H9 (cell line): Measurements from ENCODE around the gene UBLCP1. TPM values are rescaled to one million over a fixed set of nuclear protein-coding genes. Genes with fewer than 3 reads are reported as not detected.

Source experiments
- DNase-seq: peaks from one replicate; pipeline ENCODE4 v3.0.0-alpha.2; 2017
- H2AFZ ChIP-seq: one replicate; pipeline ENCODE4 v1.6.1; 2013; ENCODE audit warnings: mild to moderate bottlenecking, low read length, control low read depth, moderate library complexity
- H2AK5ac ChIP-seq: 2 replicates; pipeline ENCODE4 v1.6.1; 2013; ENCODE audit warnings: low read length, control low read depth, mixed read lengths; ENCODE audit not compliant: insufficient read length
- H2BK120ac ChIP-seq: one replicate; pipeline ENCODE4 v1.6.1; 2013; ENCODE audit warnings: low read depth, mild to moderate bottlenecking, low read length, control low read depth, inconsistent platforms; ENCODE audit not compliant: poor library complexity, severe bottlenecking
- H2BK12ac ChIP-seq: 2 replicates; pipeline ENCODE4 v1.6.1; 2013; ENCODE audit warnings: low read length, control low read depth, mixed read lengths, low read depth; ENCODE audit not compliant: insufficient read length
- H2BK15ac ChIP-seq: 2 replicates; pipeline ENCODE4 v1.6.1; 2013; ENCODE audit warnings: low read depth, low read length, control low read depth
- H2BK20ac ChIP-seq: one replicate; pipeline ENCODE4 v1.6.1; 2013; ENCODE audit warnings: low read depth, mild to moderate bottlenecking, low read length, control low read depth, inconsistent platforms; ENCODE audit not compliant: poor library complexity, severe bottlenecking
- H2BK5ac ChIP-seq: 2 replicates; pipeline ENCODE4 v1.6.1; 2013; ENCODE audit warnings: low read length, control low read depth, mixed read lengths; ENCODE audit not compliant: insufficient read length
- H3K14ac ChIP-seq: 2 replicates; pipeline ENCODE4 v1.6.1; 2013; ENCODE audit warnings: low read length, control low read depth; ENCODE audit not compliant: insufficient read depth
- H3K18ac ChIP-seq: 2 replicates; pipeline ENCODE4 v1.6.1; 2013; ENCODE audit warnings: low read depth, mild to moderate bottlenecking, mixed read lengths, low read length, control low read depth; ENCODE audit not compliant: insufficient read length
- H3K23ac ChIP-seq: 2 replicates; pipeline ENCODE4 v1.6.1; 2013; ENCODE audit warnings: low read length, control low read depth, mixed read lengths, low read depth; ENCODE audit not compliant: insufficient read length
- H3K23me2 ChIP-seq: 2 replicates; pipeline ENCODE4 v1.6.1; 2013; ENCODE audit warnings: low read depth, mild to moderate bottlenecking, mixed read lengths, low read length, control low read depth; ENCODE audit not compliant: insufficient read length, poor library complexity, severe bottlenecking
- H3K27ac ChIP-seq: 2 replicates; pipeline ENCODE4 v1.5.1; 2013; ENCODE audit warnings: low read length, control low read depth, mixed read lengths, low read depth; ENCODE audit not compliant: insufficient read length
- H3K27me3 ChIP-seq: 2 replicates; pipeline ENCODE4 v1.6.1; 2013; ENCODE audit warnings: low read length, control low read depth, inconsistent platforms; ENCODE audit not compliant: insufficient read depth
- H3K4ac ChIP-seq: 2 replicates; pipeline ENCODE4 v1.6.1; 2013; ENCODE audit warnings: low read depth, mild to moderate bottlenecking, control low read depth, inconsistent platforms, low read length, moderate library complexity
- H3K4me1 ChIP-seq: 2 replicates; pipeline ENCODE4 v1.6.1; 2013; ENCODE audit warnings: low read length, control low read depth, inconsistent platforms; ENCODE audit not compliant: insufficient read depth
- H3K4me2 ChIP-seq: 2 replicates; pipeline ENCODE4 v1.6.1; 2013; ENCODE audit warnings: low read length, control low read depth, mixed read lengths; ENCODE audit not compliant: insufficient read length, insufficient read depth
- H3K56ac ChIP-seq: 2 replicates; pipeline ENCODE4 v1.6.1; 2013; ENCODE audit warnings: low read depth, mild to moderate bottlenecking, mixed read lengths, low read length, control low read depth; ENCODE audit not compliant: insufficient read length
- H3K79me1 ChIP-seq: 2 replicates; pipeline ENCODE4 v1.6.1; 2013; ENCODE audit warnings: low read depth, mild to moderate bottlenecking, moderate library complexity, low read length, control low read depth, inconsistent platforms; ENCODE audit not compliant: insufficient read depth, poor library complexity, severe bottlenecking
- H3K79me2 ChIP-seq: 2 replicates; pipeline ENCODE4 v1.6.1; 2013; ENCODE audit warnings: low read length, control low read depth, inconsistent platforms; ENCODE audit not compliant: insufficient read depth
- H3K9ac ChIP-seq: 2 replicates; pipeline ENCODE4 v1.6.1; 2013; ENCODE audit warnings: low read length, control low read depth, mixed read lengths; ENCODE audit not compliant: insufficient read length; ENCODE audit errors: extremely low read depth
- H3K9me3 ChIP-seq: one replicate; pipeline ENCODE4 v1.6.1; 2013; ENCODE audit warnings: low read depth, low read length, inconsistent platforms; ENCODE audit not compliant: control insufficient read depth
- H3T11ph ChIP-seq: one replicate; pipeline ENCODE4 v1.6.1; 2013; ENCODE audit warnings: mild to moderate bottlenecking, low read length, control low read depth, inconsistent platforms
- H4K20me1 ChIP-seq: one replicate; pipeline ENCODE4 v1.6.1; 2013; ENCODE audit not compliant: control insufficient read depth, insufficient read length, insufficient read depth
- H4K5ac ChIP-seq: 2 replicates; pipeline ENCODE4 v1.6.1; 2013; ENCODE audit warnings: low read depth, mild to moderate bottlenecking, mixed read lengths, low read length, control low read depth; ENCODE audit not compliant: insufficient read length
- H4K8ac ChIP-seq: replicated peaks from 2 replicates; pipeline ENCODE4 v1.6.1; 2013; ENCODE audit warnings: low read length, control low read depth, mixed read lengths, low read depth; ENCODE audit not compliant: insufficient read length
- H4K91ac ChIP-seq: 2 replicates; pipeline ENCODE4 v1.6.1; 2013; ENCODE audit warnings: low read depth, mild to moderate bottlenecking, moderate library complexity, mixed read lengths, low read length, control low read depth; ENCODE audit not compliant: insufficient read length
- H3K27ac Mint-ChIP-seq, 3 experiments: 2 replicates in 2 of 3; 3 replicates in 1 of 3; pipeline ENCODE4 v1.8.0; 2020 to 2021; ENCODE audit warnings: mixed read lengths in 3 of 3, mild to moderate bottlenecking in 1 of 3, moderate library complexity in 1 of 3
- H3K27me3 Mint-ChIP-seq: 2 replicates; pipeline ENCODE4 v1.8.0; 2021; ENCODE audit warnings: low read depth, mild to moderate bottlenecking, moderate library complexity, mixed read lengths
- H3K36me3 Mint-ChIP-seq, 3 experiments: 2 replicates in 2 of 3; 3 replicates in 1 of 3; pipeline ENCODE4 v1.8.0; 2020 to 2021; ENCODE audit warnings: low read depth in 3 of 3, mixed read lengths in 3 of 3; ENCODE audit not compliant: insufficient read depth in 1 of 3
- H3K4me1 Mint-ChIP-seq, 2 experiments: 2 replicates each; pipeline ENCODE4 v1.8.0; 2020; ENCODE audit warnings: mixed read lengths in 2 of 2
- H3K4me3 Mint-ChIP-seq, 2 experiments: 2 replicates in 1 of 2; 3 replicates in 1 of 2; pipeline ENCODE4 v1.8.0; 2020 to 2021; ENCODE audit warnings: mild to moderate bottlenecking in 2 of 2, mixed read lengths in 2 of 2, moderate library complexity in 1 of 2
- H3K9me3 Mint-ChIP-seq, 2 experiments: 2 replicates in 1 of 2; 3 replicates in 1 of 2; pipeline ENCODE4 v1.8.0; 2020; ENCODE audit warnings: mild to moderate bottlenecking in 2 of 2, mixed read lengths in 2 of 2, moderate library complexity in 1 of 2
- CTCF ChIP-seq: fragments of 200-600 bp; sonication (generic); conservative IDR thresholded peaks from 3 replicates; pipeline ENCODE4 v1.8.0; 2021; ENCODE audit warnings: antibody characterized with exemption, mild to moderate bottlenecking
- WGBS: extraction: QIAGEN DNeasy Blood & Tissue Kit; methylation state at CpG from one replicate; pipeline ENCODE4 v1.1.7; 2013; ENCODE audit warnings: missing lambda C conversion rate, low lambda C conversion rate, mixed read lengths; ENCODE audit not compliant: insufficient read length; ENCODE audit errors: extremely low coverage; 5-methylcytosine and 5-hydroxymethylcytosine counted together
- total RNA-seq: library from RNA; stranded (reverse); gene quantifications from 2 replicates; pipeline ENCODE4 v1.2.1, GENCODE V29; 2021

UBLCP1 gene
- total RNA-seq, 1 experiment from 2014 or later, result 37.9 TPM

- H3T11ph ChIP-seq, result no peak overlapping the region
- H3K4me1 ChIP-seq, result no peaks in the 10 kb centered on the region
- peak overlapping the region in 1 of 3 experiments; percentile 82; a peak in 1 of 7 replicates for H3K27ac Mint-ChIP-seq
- H3K18ac ChIP-seq, result no peak overlapping the region
- H2AK5ac ChIP-seq, result no peak overlapping the region
- no peak overlapping the region for H2BK15ac ChIP-seq
- no peaks in the 10 kb centered on the region for H3K79me2 ChIP-seq
- H3K23ac ChIP-seq, result no peak overlapping the region
- no peaks in the 10 kb centered on the region for H3K9me3 Mint-ChIP-seq
- no peak overlapping the region for H3K4ac ChIP-seq
- no peak overlapping the region for H2AFZ ChIP-seq
- no peak overlapping the region for H4K5ac ChIP-seq
- DNase-seq, result no peak
- H3K4me3 Mint-ChIP-seq, result no peak overlapping the region
- H3K23me2 ChIP-seq, result no peaks in the 10 kb centered on the region
- no peak overlapping the region for H3K4me2 ChIP-seq
- no peaks in the 10 kb centered on the region for H3K79me1 ChIP-seq
- H3K27me3 ChIP-seq, result no peaks in the 10 kb centered on the region
- H4K20me1 ChIP-seq, result no peaks in the 10 kb centered on the region
- H3K56ac ChIP-seq, result no peak overlapping the region
- no peak overlapping the region for H3K27ac ChIP-seq
- no peaks in the 10 kb centered on the region for H3K4me1 Mint-ChIP-seq
- H2BK12ac ChIP-seq, result no peak overlapping the region
- no peaks in the 10 kb centered on the region for H3K9me3 ChIP-seq
- H2BK20ac ChIP-seq, result no peak overlapping the region
- no peak overlapping the region for H4K91ac ChIP-seq
- H4K8ac ChIP-seq, result no peak overlapping the region
- peaks cover 8% of the 10 kb centered on the region; the same call in 1 of the 2 replicates for H3K27me3 Mint-ChIP-seq
- no peak for TF ChIP-seq CTCF
- H2BK5ac ChIP-seq, result no peak overlapping the region
- no peak overlapping the region for H2BK120ac ChIP-seq
- no peaks in the 10 kb centered on the region for H3K36me3 Mint-ChIP-seq
- no CpG with 5 or more reads among the region's 4 CpGs for WGBS
- H3K14ac ChIP-seq, result no peak overlapping the region
- H3K9ac ChIP-seq, result no peak overlapping the region
Measured at GRCh38 chr5:159324986-159325385, 61.9 kb downstream of the UBLCP1 start.
